HCT116 (cell line): ENCODE data around the gene ARFIP2. TPM values are rescaled to one million over a fixed set of nuclear protein-coding genes. Genes with fewer than 3 reads are reported as not detected.

ENCODE experiments used
- ATAC-seq: fragments of 200-7000 bp; cut with Tn5 transposase; 2 replicates; pipeline ENCODE4 v1.9.1; 2020; ENCODE audit warnings: mild to moderate bottlenecking, moderate library complexity
- BruUV-seq: library from RNA; stranded (reverse); fragments of 400-500 nt; replicated peaks from 2 replicates; lab custom pipeline; 2021; lab: Mats Ljungman, UMichigan
- CTCF ChIA-PET: fragments of 300-600 bp; sonication (Branson Sonifier 250); formaldehyde crosslinking; loops from one replicate; lab custom pipeline; 2021; ENCODE audit warnings: antibody characterized with exemption; lab: Charles Lee
- POLR2A ChIA-PET: fragments of 300-600, 350-600 bp; sonication (Branson Sonifier 250); formaldehyde crosslinking; loops from one replicate; lab custom pipeline; 2021; ENCODE audit warnings: antibody characterized with exemption; lab: Charles Lee
- RAD21 ChIA-PET, 2 experiments: fragments of 300-600 bp; sonication (Branson Sonifier 250); formaldehyde crosslinking; loops; one replicate each; lab custom pipeline; 2023; ENCODE audit warnings: low total read pairs in 2 of 2; ENCODE audit not compliant: uncharacterized antibody in 2 of 2, unreplicated experiment in 2 of 2, low non-redundant PET in 1 of 2; lab: Charles Lee
- DNase-seq: peaks from one replicate; pipeline ENCODE4 v3.0.0-alpha.2; 2010; ENCODE audit warnings: low read depth, low spot score
- H2AFZ ChIP-seq: fragments of 200-600 bp; shearing (Covaris generic), sonication (generic); 2 replicates; pipeline ENCODE4 v1.6.1; 2017; ENCODE audit warnings: low read depth, mixed run types, mixed read lengths, antibody characterized with exemption, low read length; ENCODE audit not compliant: poor library complexity, severe bottlenecking
- H3K27ac ChIP-seq: 2 replicates; pipeline ENCODE4 v1.5.1; 2012; ENCODE audit warnings: low read depth, low read length
- H3K27me3 ChIP-seq: fragments of 200-600 bp; sonication (generic); 2 replicates; pipeline ENCODE4 v1.6.1; 2016; ENCODE audit warnings: mixed run types, low read length, mixed read lengths; ENCODE audit not compliant: insufficient read depth
- H3K36me3 ChIP-seq, 2 experiments: fragments of 200-500 bp in 1 of 2; fragments of 200-600 bp in 1 of 2; sonication (Bioruptor generic) in 1 of 2; sonication (generic) in 1 of 2; 2 replicates each; pipeline versions ENCODE4 v1.5.1 to v1.6.1; 2014 to 2016; ENCODE audit warnings: low read length in 2 of 2, inconsistent platforms in 1 of 2, mixed read lengths in 1 of 2, mixed run types in 1 of 2; ENCODE audit not compliant: insufficient read depth in 2 of 2, control insufficient read depth in 1 of 2
- H3K4me1 ChIP-seq, 2 experiments: fragments of 200-600 bp in 1 of 2; sonication (generic) in 1 of 2; 2 replicates each; pipeline versions ENCODE4 v1.5.1 to v1.6.1; 2012 to 2017; ENCODE audit warnings: low read length in 2 of 2, inconsistent platforms in 1 of 2, mild to moderate bottlenecking in 1 of 2, mixed read lengths in 1 of 2, mixed run types in 1 of 2, moderate library complexity in 1 of 2; ENCODE audit not compliant: insufficient read depth in 2 of 2, control insufficient read depth in 1 of 2
- H3K4me2 ChIP-seq: fragments of 200-600 bp; sonication (generic); 2 replicates; pipeline ENCODE4 v1.6.1; 2017; ENCODE audit warnings: mixed run types, low read length, mixed read lengths
- H3K4me3 ChIP-seq, 2 experiments: fragments of 200-600 bp in 1 of 2; sonication (generic) in 1 of 2; replicated peaks in 1 of 2; 2 replicates each; pipeline ENCODE4 v1.5.1; 2011 to 2016; ENCODE audit warnings: low read length in 2 of 2, control low read depth in 1 of 2, low read depth in 1 of 2, mild to moderate bottlenecking in 1 of 2, mixed read lengths in 1 of 2, mixed run types in 1 of 2
- H3K79me2 ChIP-seq: fragments of 200-600 bp; sonication (generic); 2 replicates; pipeline ENCODE4 v1.6.1; 2017; ENCODE audit warnings: mild to moderate bottlenecking, mixed run types, low read length, moderate library complexity, mixed read lengths; ENCODE audit not compliant: insufficient read depth
- H3K9ac ChIP-seq: fragments of 200-600 bp; sonication (generic); 2 replicates; pipeline ENCODE4 v1.6.1; 2016; ENCODE audit warnings: low read length, mixed read lengths
- H3K9me2 ChIP-seq: fragments of 200-600 bp; sonication (generic), shearing (Covaris generic); 2 replicates; pipeline ENCODE4 v1.6.1; 2017; ENCODE audit warnings: mixed run types, mild to moderate bottlenecking, moderate library complexity; ENCODE audit not compliant: insufficient read depth
- H3K9me3 ChIP-seq, 2 experiments: fragments of 200-500 bp in 1 of 2; fragments of 200-600 bp in 1 of 2; sonication (Bioruptor generic) in 1 of 2; sonication (generic) in 1 of 2; 2 replicates each; pipeline ENCODE4 v1.6.1; 2014 to 2017; ENCODE audit warnings: low read length in 2 of 2, mixed read lengths in 2 of 2, inconsistent platforms in 1 of 2, low read depth in 1 of 2, mild to moderate bottlenecking in 1 of 2, mixed run types in 1 of 2, moderate library complexity in 1 of 2; ENCODE audit not compliant: control insufficient read depth in 1 of 2, insufficient read depth in 1 of 2
- H4K20me1 ChIP-seq: fragments of 200-600 bp; sonication (generic), shearing (Covaris generic); 2 replicates; pipeline ENCODE4 v1.6.1; 2017; ENCODE audit warnings: mixed run types, mild to moderate bottlenecking, moderate library complexity; ENCODE audit not compliant: insufficient read depth
- ELF1 ChIP-seq: IDR thresholded peaks from 2 replicates; pipeline ENCODE4 v1.6.1; 2012; ENCODE audit warnings: low read depth, borderline replicate concordance
- EZH2phosphoT487 ChIP-seq: fragments of 200-600 bp; IDR thresholded peaks from 2 replicates; pipeline ENCODE4 v1.6.1; 2018; ENCODE audit warnings: antibody characterized with exemption, borderline replicate concordance
- FOSL1 ChIP-seq: IDR thresholded peaks from 2 replicates; pipeline ENCODE4 v1.6.1; 2012; ENCODE audit warnings: low read depth
- JUND ChIP-seq: IDR thresholded peaks from 2 replicates; pipeline ENCODE4 v1.6.1; 2012
- POLR2A ChIP-seq: IDR thresholded peaks from 2 replicates; pipeline ENCODE4 v1.7.0; 2011; ENCODE audit warnings: borderline replicate concordance; ENCODE audit not compliant: insufficient read depth, insufficient read length; ENCODE audit errors: extremely low read depth
- POLR2AphosphoS5 ChIP-seq: IDR thresholded peaks from 2 replicates; pipeline ENCODE4 v1.6.1; 2011; ENCODE audit warnings: mild to moderate bottlenecking, low read depth, low read length, moderate library complexity
- RAD21 ChIP-seq: IDR thresholded peaks from 2 replicates; pipeline ENCODE4 v1.6.1; 2012; ENCODE audit warnings: low read depth, mild to moderate bottlenecking
- SIN3A ChIP-seq: IDR thresholded peaks from 2 replicates; pipeline ENCODE4 v1.6.1; 2012; ENCODE audit warnings: low read depth
- SRF ChIP-seq: IDR thresholded peaks from 2 replicates; pipeline ENCODE4 v1.6.1; 2012; ENCODE audit warnings: low read depth
- YY1 ChIP-seq: IDR thresholded peaks from 2 replicates; pipeline ENCODE4 v1.6.1; 2011; ENCODE audit warnings: low read length, low read depth, moderate library complexity, mild to moderate bottlenecking; ENCODE audit not compliant: insufficient replicate concordance; ENCODE audit errors: extremely low read depth
- ZFX ChIP-seq: fragments of 450-650 bp; IDR thresholded peaks from 2 replicates; pipeline ENCODE4 v1.6.1; 2017
- intact Hi-C: fragments of 100-400 bp; cut with micrococcal nuclease; formaldehyde crosslinking; loops from 2 replicates; pipeline ENCODE4 v1.10.0; 2022
- total RNA-seq: library from RNA; stranded (reverse); gene quantifications from one replicate; pipeline ENCODE4 v1.2.1, GENCODE V29; 2021; ENCODE audit not compliant: unreplicated experiment
- TF ChIP-seq, protein P1 (sequence below): IDR thresholded peaks from 2 replicates; pipeline ENCODE4 v1.6.1; 2012; ENCODE audit warnings: low read depth
- TF ChIP-seq, protein P2 (sequence below): IDR thresholded peaks from 2 replicates; pipeline ENCODE4 v1.6.1; 2012

The ARFIP2 gene
- total RNA-seq, 1 experiment from 2014 or later = 77.9 TPM

GRCh38 chr11:6453152-6453551, 28.0 kb downstream of the ARFIP2 start:
- ChIA-PET CTCF (interaction anchor here (2.1 to 3.7 kb wide), 2 partner anchors 9 to 14 kb away, joined by 6 to 15 read pairs; no protein-coding TSS in a partner anchor), POLR2A (no interaction called here), RAD21 (no interaction called here)
- no peaks in the 10 kb centered on the region for H3K27me3 ChIP-seq
- H3K9me3 ChIP-seq = no peaks in the 10 kb centered on the region
- peaks cover 4 to 6% of the 10 kb centered on the region in 2 experiments; a peak in 2 of 4 replicates for H3K36me3 ChIP-seq
- TF ChIP-seq POLR2A = no peak
- TF ChIP-seq, protein P1, sequence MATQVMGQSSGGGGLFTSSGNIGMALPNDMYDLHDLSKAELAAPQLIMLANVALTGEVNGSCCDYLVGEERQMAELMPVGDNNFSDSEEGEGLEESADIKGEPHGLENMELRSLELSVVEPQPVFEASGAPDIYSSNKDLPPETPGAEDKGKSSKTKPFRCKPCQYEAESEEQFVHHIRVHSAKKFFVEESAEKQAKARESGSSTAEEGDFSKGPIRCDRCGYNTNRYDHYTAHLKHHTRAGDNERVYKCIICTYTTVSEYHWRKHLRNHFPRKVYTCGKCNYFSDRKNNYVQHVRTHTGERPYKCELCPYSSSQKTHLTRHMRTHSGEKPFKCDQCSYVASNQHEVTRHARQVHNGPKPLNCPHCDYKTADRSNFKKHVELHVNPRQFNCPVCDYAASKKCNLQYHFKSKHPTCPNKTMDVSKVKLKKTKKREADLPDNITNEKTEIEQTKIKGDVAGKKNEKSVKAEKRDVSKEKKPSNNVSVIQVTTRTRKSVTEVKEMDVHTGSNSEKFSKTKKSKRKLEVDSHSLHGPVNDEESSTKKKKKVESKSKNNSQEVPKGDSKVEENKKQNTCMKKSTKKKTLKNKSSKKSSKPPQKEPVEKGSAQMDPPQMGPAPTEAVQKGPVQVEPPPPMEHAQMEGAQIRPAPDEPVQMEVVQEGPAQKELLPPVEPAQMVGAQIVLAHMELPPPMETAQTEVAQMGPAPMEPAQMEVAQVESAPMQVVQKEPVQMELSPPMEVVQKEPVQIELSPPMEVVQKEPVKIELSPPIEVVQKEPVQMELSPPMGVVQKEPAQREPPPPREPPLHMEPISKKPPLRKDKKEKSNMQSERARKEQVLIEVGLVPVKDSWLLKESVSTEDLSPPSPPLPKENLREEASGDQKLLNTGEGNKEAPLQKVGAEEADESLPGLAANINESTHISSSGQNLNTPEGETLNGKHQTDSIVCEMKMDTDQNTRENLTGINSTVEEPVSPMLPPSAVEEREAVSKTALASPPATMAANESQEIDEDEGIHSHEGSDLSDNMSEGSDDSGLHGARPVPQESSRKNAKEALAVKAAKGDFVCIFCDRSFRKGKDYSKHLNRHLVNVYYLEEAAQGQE = no peak
- no peak for TF ChIP-seq FOSL1
- TF ChIP-seq ZFX = no peak
- TF ChIP-seq, protein P2, sequence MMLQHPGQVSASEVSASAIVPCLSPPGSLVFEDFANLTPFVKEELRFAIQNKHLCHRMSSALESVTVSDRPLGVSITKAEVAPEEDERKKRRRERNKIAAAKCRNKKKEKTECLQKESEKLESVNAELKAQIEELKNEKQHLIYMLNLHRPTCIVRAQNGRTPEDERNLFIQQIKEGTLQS = no peak
- no peak for TF ChIP-seq EZH2phosphoT487
- ATAC-seq (no peak), DNase-seq (no peak)
- no peak overlapping the region for H3K9ac ChIP-seq
- H3K79me2 ChIP-seq = no peaks in the 10 kb centered on the region
- H4K20me1 ChIP-seq = no peaks in the 10 kb centered on the region
- H3K4me1 ChIP-seq = no peaks in the 10 kb centered on the region
- no peaks in the 10 kb centered on the region for H3K9me2 ChIP-seq
- no TSS peak for BruUV-seq
- no peak overlapping the region for H2AFZ ChIP-seq
- intact Hi-C loops = no loop called here
- H3K4me2 ChIP-seq = no peak overlapping the region
- H3K27ac ChIP-seq = no peak overlapping the region
- H3K4me3 ChIP-seq = no peak overlapping the region

DNA sequence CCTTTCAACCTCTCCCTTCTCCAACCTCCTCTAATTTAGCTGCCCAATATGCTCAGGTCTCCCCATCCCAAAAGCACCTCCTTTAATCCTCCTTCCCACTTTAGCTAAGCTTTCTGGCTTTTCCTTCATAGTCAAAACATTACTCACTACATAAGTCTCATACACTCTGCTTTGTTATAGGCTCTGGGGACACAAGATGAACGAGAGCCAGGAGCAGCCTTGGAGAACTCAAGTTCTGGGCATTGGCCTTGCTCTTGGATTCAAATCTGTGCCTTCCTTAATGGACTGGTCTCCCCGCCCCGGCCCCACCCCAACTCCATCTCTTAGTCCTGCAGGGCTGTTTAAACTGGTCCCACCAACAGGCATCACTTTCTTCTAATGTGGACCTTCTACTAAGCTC, 28.9 kb downstream of the ARFIP2 start:
- H3K4me1 ChIP-seq = no peaks in the 10 kb centered on the region
- intact Hi-C loops = no loop called here
- BruUV-seq = no TSS peak
- no peak overlapping the region for H3K4me2 ChIP-seq
- H2AFZ ChIP-seq = no peak overlapping the region
- H3K36me3 ChIP-seq = peaks cover 4 to 6% of the 10 kb centered on the region in 2 experiments; a peak in 2 of 4 replicates
- POLR2A ChIA-PET = no interaction called here
- ATAC-seq (no peak), DNase-seq (no peak)
- RAD21 ChIA-PET = no interaction called here
- H3K27me3 ChIP-seq = no peaks in the 10 kb centered on the region
- H3K4me3 ChIP-seq = no peak overlapping the region
- no peak overlapping the region for H3K9ac ChIP-seq
- H4K20me1 ChIP-seq = no peaks in the 10 kb centered on the region
- no peak overlapping the region for H3K27ac ChIP-seq
- H3K79me2 ChIP-seq = no peaks in the 10 kb centered on the region
- CTCF ChIA-PET = interaction anchor here (3.7 kb wide), 1 partner anchor 8 kb away, joined by 15 read pairs; no protein-coding TSS in a partner anchor
- no peaks in the 10 kb centered on the region for H3K9me2 ChIP-seq
- no peaks in the 10 kb centered on the region for H3K9me3 ChIP-seq
- TF ChIP-seq, protein P1 = no peak
- TF ChIP-seq RAD21 = no peak
- no peak for TF ChIP-seq ZFX
- no peak for TF ChIP-seq POLR2AphosphoS5
- TF ChIP-seq YY1 = no peak
- TF ChIP-seq SRF = no peak
- no peak for TF ChIP-seq POLR2A
- TF ChIP-seq SIN3A = no peak
- no peak for TF ChIP-seq ELF1
- TF ChIP-seq JUND = no peak
